T follicular helper cell (primary cell): Measurements from ENCODE around the gene NUP107.

Experiments used
- DNase-seq: peaks from one replicate; pipeline ENCODE4 v3.0.0-alpha.2; 2020; ENCODE audit warnings: low read depth

NUP107 gene

DNA sequence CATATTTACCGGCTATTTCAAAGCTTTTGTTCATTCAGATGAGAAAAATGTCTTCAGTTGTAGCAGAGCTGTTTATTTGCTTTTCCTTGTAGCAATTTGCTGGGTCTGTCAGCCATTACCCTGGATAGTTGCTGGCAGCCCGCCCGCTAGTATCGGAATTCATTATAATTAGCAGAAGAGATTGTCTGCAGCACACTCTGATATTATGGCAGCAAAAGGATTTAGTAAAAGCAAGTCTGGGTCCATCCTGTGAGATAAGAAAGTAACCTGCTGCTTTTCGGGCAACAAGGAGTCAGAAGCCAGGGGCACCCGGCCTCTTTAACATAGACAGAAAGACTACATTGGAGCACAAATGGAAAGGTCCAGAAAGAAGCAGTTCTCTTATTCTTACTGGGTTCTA is 53.1 kb downstream of the NUP107 start:
- DNase-seq = no peak

DNA sequence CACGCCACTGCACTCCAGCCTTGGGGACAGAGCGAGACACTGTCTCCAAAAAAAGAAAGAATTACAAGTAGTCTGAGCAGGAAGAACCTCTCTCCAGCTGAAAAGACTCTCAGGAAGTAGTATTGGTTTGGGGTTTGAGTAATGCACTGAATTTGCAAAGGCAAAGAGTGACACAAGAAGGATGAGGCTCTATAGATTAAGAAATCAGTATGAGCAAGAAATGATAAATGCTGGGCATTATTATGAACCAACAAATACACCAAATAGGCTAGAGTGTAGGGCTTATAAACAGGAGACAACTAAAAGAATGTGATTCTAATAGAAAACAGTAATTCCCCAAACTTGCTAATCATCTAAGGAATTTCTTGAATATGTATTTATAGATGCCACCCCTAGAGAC is 56.6 kb downstream of the NUP107 start:
- no peak for DNase-seq

GRCh38 chr12:68745376-68745903 is 58.7 kb downstream of the NUP107 start:
- no peak for DNase-seq

DNA sequence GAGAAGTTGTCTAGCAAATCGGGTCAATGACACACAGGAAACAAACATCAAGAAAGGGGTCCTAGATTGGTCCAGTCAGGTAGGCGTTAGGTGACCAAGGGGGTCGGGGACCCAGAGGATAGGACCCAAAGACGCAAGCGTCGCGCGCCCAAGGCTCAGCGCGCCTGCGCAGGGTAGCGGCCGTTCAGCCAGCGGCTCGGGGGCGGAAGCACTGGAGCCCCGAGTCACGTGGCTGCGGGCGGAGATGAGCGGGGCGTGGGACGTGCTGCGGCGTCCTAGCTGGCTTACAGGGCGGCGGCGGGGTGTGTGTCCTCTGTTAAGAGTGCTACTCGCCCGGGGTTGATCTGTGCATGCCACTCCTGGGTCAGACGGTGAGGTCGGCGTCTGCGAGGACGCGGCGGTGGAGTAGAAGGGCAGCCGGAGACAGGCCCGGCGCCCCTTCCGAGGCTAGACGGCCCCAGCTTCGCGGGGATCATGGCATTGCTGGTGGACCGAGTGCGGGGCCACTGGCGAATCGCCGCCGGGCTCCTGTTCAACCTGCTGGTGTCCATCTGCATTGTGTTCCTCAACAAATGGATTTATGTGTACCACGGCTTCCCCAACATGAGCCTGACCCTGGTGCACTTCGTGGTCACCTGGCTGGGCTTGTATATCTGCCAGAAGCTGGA is 59.3 kb downstream of the NUP107 start, which contains the start of gene SLC35E3:
Gene SLC35E3 (plus strand): TSS at position 273 of the 668 bp plus-strand sequence. CDS start 202 bp downstream, at position 475.
- DNase-seq = peak; percentile 82

- peak; percentile 8 for DNase-seq
Measured at GRCh38 chr12:68746572-68747180, 59.9 kb downstream of the NUP107 start.

- DNase-seq = no peak
Measured at GRCh38 chr12:68749443-68749842, 62.7 kb downstream of the NUP107 start.

- DNase-seq = no peak
Measured at GRCh38 chr12:68749861-68750260, 63.1 kb downstream of the NUP107 start.

- DNase-seq = no peak
Measured at GRCh38 chr12:68750506-68750905, 63.7 kb downstream of the NUP107 start.

DNA sequence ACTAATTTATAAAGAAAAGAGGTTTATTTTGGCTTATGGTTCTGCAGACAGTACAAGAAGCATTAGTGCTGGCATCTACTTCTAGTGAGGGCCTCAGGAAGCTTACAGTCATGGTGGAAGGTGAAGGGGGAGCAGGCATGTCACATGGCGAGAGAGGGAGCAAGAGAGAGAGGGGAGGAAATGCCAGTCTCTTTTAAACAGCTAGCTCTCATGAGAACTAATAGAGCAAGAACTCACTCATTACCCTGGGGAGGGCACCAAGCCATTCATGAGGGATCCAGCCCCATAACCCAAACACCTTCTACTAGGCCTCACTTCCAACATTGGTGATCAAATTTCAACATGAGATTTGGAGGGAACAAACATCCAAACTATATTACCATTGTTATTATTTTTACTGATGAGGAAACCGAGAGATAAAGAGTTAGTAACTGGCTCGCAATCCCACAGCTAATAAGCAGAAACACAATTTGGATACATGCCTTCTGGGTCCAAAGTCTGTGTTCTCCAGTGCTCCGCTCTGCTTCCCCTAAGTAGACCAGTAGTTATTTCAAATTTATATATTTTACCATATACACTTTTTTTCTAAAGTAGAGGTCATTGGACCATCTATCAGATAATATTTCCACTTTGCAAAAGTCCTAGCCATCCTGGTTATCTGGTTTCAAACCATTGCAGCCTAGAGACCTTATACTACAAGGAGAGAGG is 68.9 kb downstream of the NUP107 start:
- no peak for DNase-seq

- DNase-seq = no peak
Measured at GRCh38 chr12:68759852-68760251, 73.1 kb downstream of the NUP107 start.

DNA sequence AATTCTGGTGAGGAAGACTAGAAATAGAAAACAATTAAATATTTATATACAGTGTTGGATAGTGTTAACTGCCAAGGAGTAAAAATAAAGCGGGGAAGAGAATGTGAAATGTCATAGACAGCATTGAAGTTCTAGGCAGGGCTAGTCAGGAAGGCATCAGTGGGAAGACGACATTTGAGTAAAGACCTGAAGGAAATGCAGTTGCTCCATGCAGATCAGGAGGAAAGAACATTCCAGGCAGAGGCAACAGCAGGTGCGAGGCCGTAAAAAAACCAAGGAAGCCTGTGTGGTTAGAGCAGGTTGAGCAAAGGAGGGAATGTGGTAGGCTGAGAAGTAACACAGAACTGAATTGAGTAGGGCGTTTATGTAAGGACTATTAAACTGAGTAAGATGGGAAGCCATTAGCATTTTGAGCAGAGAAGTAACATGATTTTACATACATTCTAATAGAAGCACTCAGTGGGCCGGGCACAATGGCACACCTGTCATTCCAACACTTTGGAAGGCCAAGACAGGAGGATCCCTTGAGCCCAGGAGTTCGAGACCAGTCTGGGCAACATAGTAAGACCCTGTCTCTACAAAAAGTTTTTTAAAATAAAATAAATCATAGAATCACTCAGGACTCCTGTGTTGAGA is 74.1 kb downstream of the NUP107 start:
- no peak for DNase-seq

DNA sequence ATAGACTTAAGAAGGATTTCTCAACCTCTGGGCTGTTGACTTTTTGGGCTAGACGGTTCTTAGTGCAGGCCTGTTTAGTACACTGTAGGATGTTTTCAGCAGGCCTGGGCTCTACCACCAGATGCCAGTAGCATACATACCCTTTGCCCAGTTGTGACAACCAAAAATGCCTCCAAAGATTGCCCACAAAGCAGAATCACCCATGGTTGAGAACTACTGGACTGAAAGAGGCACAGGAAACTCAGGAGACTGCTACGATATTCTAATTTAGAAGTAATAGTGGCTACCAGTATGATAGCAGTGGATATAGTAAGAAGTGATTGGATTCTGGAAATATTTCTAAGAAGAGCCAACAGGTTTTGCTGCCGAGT is 74.6 kb downstream of the NUP107 start:
- DNase-seq = no peak

GRCh38 chr12:68761901-68762630 is 75.3 kb downstream of the NUP107 start:
- DNase-seq = no peak

GRCh38 chr12:68762691-68763090 is 75.9 kb downstream of the NUP107 start:
- DNase-seq = no peak

DNA sequence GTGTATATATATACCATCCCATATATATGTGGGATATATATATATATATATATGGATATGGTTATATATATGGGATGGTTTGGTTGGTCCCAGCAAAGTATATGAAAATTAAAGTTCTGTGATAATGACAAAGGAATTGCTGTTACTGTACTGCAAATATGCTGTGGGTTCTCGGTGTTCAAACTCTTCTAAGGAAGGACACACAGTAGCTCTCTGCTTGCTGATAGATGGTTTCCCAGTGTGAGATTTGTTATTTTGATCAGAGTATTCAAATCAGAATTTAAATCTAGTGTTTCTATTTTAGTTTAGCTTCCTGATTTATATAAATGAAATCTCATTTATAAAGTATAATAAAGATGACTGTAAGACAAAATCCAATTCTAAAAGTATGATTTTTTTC is 78.9 kb downstream of the NUP107 start:
- DNase-seq = no peak

- DNase-seq = no peak
Measured at GRCh38 chr12:68766646-68767045, 79.9 kb downstream of the NUP107 start.

DNA sequence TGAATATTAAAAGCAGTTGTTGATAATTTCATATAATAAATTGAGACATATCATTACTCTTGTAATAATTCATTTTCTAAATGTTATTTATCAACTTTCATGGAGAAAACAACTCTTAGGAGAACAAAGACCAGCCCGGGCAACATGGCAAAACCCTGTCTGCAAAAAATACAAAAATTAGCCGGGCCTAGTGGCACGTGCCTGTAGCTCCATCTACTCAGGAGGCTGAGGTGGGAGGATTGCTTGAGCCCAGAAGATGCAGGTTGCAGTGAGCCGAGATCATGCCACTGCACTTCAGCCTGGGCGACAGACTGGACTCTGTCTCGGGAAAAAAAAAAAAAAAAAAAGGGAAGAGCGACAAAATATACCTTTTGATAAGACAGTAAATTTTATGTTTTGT is 80.4 kb downstream of the NUP107 start:
- DNase-seq = no peak

- DNase-seq = no peak
Measured at GRCh38 chr12:68768431-68768939, 81.7 kb downstream of the NUP107 start.

DNA sequence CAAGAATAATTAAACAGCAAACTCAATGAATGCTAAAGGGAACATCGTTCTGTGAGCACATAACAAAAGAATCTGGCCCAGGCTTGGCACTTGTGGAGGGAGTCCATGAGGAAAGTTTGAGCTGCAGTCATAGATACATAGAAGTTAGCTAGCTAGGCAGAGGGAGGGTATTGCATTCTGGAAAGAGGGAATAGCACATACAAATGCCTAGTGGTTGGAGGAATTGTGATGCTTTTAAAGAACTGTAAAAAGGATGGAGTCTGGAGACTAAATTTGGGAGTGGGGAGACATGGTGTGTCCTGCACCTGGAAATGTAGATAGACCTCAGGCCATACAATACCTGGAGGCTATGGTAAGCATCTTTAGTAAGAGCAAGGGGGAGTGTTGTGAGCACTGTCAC is 83.2 kb downstream of the NUP107 start:
- no peak for DNase-seq

DNA sequence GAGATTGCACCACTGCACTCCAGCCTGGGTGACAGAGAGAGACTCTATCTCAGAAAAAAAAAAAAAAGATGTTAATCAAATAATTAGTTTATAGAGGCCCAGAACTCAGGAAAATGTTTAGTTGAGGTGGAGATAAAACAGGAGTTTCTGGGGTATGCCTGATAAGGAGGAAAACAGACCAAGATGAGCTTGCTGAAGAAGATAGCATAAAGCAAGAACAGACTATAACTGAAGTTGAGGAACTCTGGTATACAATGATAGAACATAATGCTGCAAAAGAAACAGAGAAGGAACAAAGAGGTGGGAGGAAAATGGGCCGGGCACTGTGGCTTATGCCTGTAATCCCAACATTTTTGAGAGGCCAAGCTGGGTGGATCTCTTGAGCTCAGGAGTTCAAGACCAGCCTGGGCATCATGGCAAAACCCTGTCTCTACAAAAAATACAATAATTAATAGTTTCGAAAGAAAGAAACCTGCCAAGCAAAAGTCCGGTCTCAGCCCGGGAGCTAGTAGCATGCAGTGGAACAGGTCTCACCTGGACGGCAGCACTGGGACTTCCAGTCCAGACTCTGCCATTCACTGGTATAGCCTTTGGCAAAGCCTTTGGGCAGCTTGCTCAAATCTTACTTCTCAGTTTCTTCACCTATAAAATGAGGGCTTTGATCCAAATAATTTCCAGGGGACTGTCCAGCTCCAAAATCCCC is 84.6 kb downstream of the NUP107 start:
- no peak for DNase-seq

- DNase-seq = no peak
Measured at GRCh38 chr12:68772714-68773113, 85.9 kb downstream of the NUP107 start.
